B cell (primary cell): ENCODE measurements around the gene HOXD8. TPM values are rescaled to one million over a fixed set of nuclear protein-coding genes. Genes with fewer than 3 reads are reported as not detected.

Source experiments
- ATAC-seq: fragments of 200-7000 bp; cut with Tn5 transposase; one replicate; pipeline ENCODE4 v1.10.0; 2021; ENCODE audit warnings: low read depth, mild to moderate bottlenecking, moderate number of reproducible peaks, moderate library complexity
- CTCF ChIA-PET: fragments of 350-600 bp; sonication (Branson Sonifier 250); formaldehyde crosslinking; loops from one replicate; lab custom pipeline; 2021; ENCODE audit warnings: antibody characterized with exemption, inconsistent platforms; lab: Charles Lee
- POLR2A ChIA-PET: fragments of 350-600 bp; sonication (Branson Sonifier 250); formaldehyde crosslinking; loops from one replicate; lab custom pipeline; 2021; ENCODE audit warnings: antibody characterized with exemption; lab: Charles Lee
- DNase-seq: peaks from one replicate; pipeline ENCODE4 v3.0.0; 2013
- H2AFZ ChIP-seq: 2 replicates; pipeline ENCODE4 v1.6.1; 2012; ENCODE audit warnings: mild to moderate bottlenecking, low read depth, low read length; ENCODE audit not compliant: insufficient read depth, poor library complexity, severe bottlenecking
- H3K27ac ChIP-seq, 2 donors: 1 replicate in 1 of 2; 2 replicates in 1 of 2; pipeline ENCODE4 v1.5.1; 2012 to 2013; ENCODE audit warnings: low read length in 2 of 2, mild to moderate bottlenecking in 2 of 2, moderate library complexity in 1 of 2
- H3K27me3 ChIP-seq, 4 experiments: fragments of 200-600 bp in 1 of 4; sonication (generic) in 1 of 4; replicated peaks in 1 of 4; 1 replicate in 2 of 4; 2 replicates in 2 of 4; pipeline versions ENCODE4 v1.6.1 to v1.7.0; 2013 to 2016; ENCODE audit warnings: low read length in 3 of 4, mild to moderate bottlenecking in 2 of 4, mixed read lengths in 1 of 4, moderate library complexity in 1 of 4; ENCODE audit not compliant: insufficient read depth in 4 of 4, control insufficient read depth in 3 of 4; ENCODE audit errors: control extremely low read depth in 1 of 4
- H3K36me3 ChIP-seq, 2 experiments: replicated peaks in 1 of 2; 1 replicate in 1 of 2; 2 replicates in 1 of 2; pipeline versions ENCODE4 v1.6.1 to v1.7.1; 2013; ENCODE audit warnings: low read length in 1 of 2; ENCODE audit not compliant: insufficient read depth in 2 of 2, control insufficient read depth in 1 of 2; ENCODE audit errors: control extremely low read depth in 1 of 2, extremely low read depth in 1 of 2
- H3K4me1 ChIP-seq, 2 donors: fragments of 200-600 bp in 1 of 2; sonication (generic) in 1 of 2; 1 replicate in 1 of 2; 2 replicates in 1 of 2; pipeline versions ENCODE4 v1.5.1 to v1.6.1; 2013 to 2017; ENCODE audit warnings: low read length in 2 of 2; ENCODE audit not compliant: control insufficient read depth in 2 of 2, insufficient read depth in 2 of 2
- H3K4me2 ChIP-seq: replicated peaks from 2 replicates; pipeline ENCODE3; 2012; ENCODE audit warnings: mild to moderate bottlenecking, low read depth, low read length; ENCODE audit not compliant: poor library complexity, severe bottlenecking
- H3K4me3 ChIP-seq, 5 experiments: fragments of 200-600 bp in 1 of 5; sonication (generic) in 1 of 5; 1 replicate in 3 of 5; 2 replicates in 2 of 5; pipeline versions ENCODE4 v1.5.1 to v1.7.0; 2011 to 2016; ENCODE audit warnings: low read length in 4 of 5, mild to moderate bottlenecking in 4 of 5, low read depth in 2 of 5, control low read depth in 1 of 5, moderate library complexity in 1 of 5; ENCODE audit not compliant: insufficient read depth in 1 of 5; ENCODE audit errors: control extremely low read depth in 1 of 5, extremely low read depth in 1 of 5
- H3K79me2 ChIP-seq: fragments of 200-600 bp; sonication (generic); one replicate; pipeline ENCODE4 v1.6.0; 2016; ENCODE audit warnings: low read length; ENCODE audit not compliant: control insufficient read depth, insufficient read depth
- H3K9ac ChIP-seq: fragments of 200-600 bp; sonication (generic); 2 replicates; pipeline ENCODE4 v1.6.1; 2017; ENCODE audit warnings: mild to moderate bottlenecking, low read length, moderate library complexity
- H3K9me3 ChIP-seq, 3 donors: one replicate each; pipeline versions ENCODE4 v1.6.1 to v1.7.1; 2013; ENCODE audit warnings: low read length in 2 of 3; ENCODE audit not compliant: control insufficient read depth in 2 of 3, insufficient read depth in 1 of 3; ENCODE audit errors: control extremely low read depth in 1 of 3
- H4K20me1 ChIP-seq: 2 replicates; pipeline ENCODE4 v1.6.0; 2012; ENCODE audit warnings: mild to moderate bottlenecking, low read length; ENCODE audit not compliant: insufficient read depth, control insufficient read depth, poor library complexity, severe bottlenecking
- H3K27ac Mint-ChIP-seq: one replicate; pipeline ENCODE4 v1.8.0; 2021; ENCODE audit warnings: mixed read lengths
- H3K27me3 Mint-ChIP-seq: one replicate; pipeline ENCODE4 v1.8.0; 2021; ENCODE audit warnings: mixed read lengths
- H3K4me1 Mint-ChIP-seq: one replicate; pipeline ENCODE4 v1.8.0; 2021; ENCODE audit warnings: mixed read lengths
- H3K4me3 Mint-ChIP-seq: one replicate; pipeline ENCODE4 v1.8.0; 2021; ENCODE audit warnings: mixed read lengths
- H3K9me3 Mint-ChIP-seq: one replicate; pipeline ENCODE4 v1.8.0; 2022; ENCODE audit warnings: mixed read lengths; ENCODE audit not compliant: insufficient read depth
- CTCF ChIP-seq: fragments of 200-600 bp; IDR thresholded peaks from one replicate; pipeline ENCODE4 v1.8.0; 2022; ENCODE audit warnings: antibody characterized with exemption, mild to moderate bottlenecking
- EZH2 ChIP-seq: IDR thresholded peaks from 2 replicates; pipeline ENCODE4 v1.6.1; 2012; ENCODE audit warnings: borderline replicate concordance, low read depth, mild to moderate bottlenecking, moderate library complexity, low read length; ENCODE audit not compliant: insufficient read depth, poor library complexity, severe bottlenecking
- WGBS: methylation state at CpG from one replicate; pipeline ENCODE4 v1.1.5; 2013; ENCODE audit warnings: missing lambda C conversion rate; ENCODE audit not compliant: insufficient coverage; 5-methylcytosine and 5-hydroxymethylcytosine counted together
- intact Hi-C: fragments of 100-400 bp; cut with micrococcal nuclease; formaldehyde crosslinking; loops from one replicate; pipeline ENCODE4 v1.10.0; 2022
- polyA plus RNA-seq: library from polyadenylated mRNA; depleted of rRNA; stranded (reverse); fragments of >200 nt; gene quantifications from 2 replicates; pipeline ENCODE4 v1.2.3, GENCODE V29; 2012
- total RNA-seq, 2 donors: library from RNA; stranded (reverse); fragments of 120-200 nt in 1 of 2; gene quantifications; 1 replicate in 1 of 2; 2 replicates in 1 of 2; pipeline versions ENCODE4 v1.2.3 to v1.2.4, GENCODE V29; 2013 to 2022

The HOXD8 gene
- total and polyA plus RNA-seq, 2 donors (not counting 1 experiment from before 2014, with no cell fraction given): not detected

GRCh38 chr2:176164201-176164600 is 34.7 kb downstream of the HOXD8 start:
- Histone ChIP-seq H2AFZ (no peak overlapping the region), H3K79me2 (no peaks in the 10 kb centered on the region), H3K4me3 (no peak overlapping the region), H3K27ac (no peak overlapping the region), H3K9ac (no peak overlapping the region), H3K9me3 (peaks cover 0 to 60% (median 0%) of the 10 kb centered on the region in 3 donors), H3K4me2 (no peak overlapping the region), H3K27me3 (peaks cover 0 to 84% (median 59%) of the 10 kb centered on the region in 4 experiments), H3K36me3 (no peaks in the 10 kb centered on the region), H3K4me1 (peaks cover 9 to 15% of the 10 kb centered on the region in 2 donors), H4K20me1 (no peaks in the 10 kb centered on the region)
- no peak for TF ChIP-seq CTCF
- TF ChIP-seq EZH2: no peak
- no peak for DNase-seq
- ChIA-PET CTCF (no interaction called here), POLR2A (no interaction called here)
- no peak for ATAC-seq
- H3K4me3 Mint-ChIP-seq: no peak overlapping the region
- H3K9me3 Mint-ChIP-seq: no peaks in the 10 kb centered on the region
- no peak overlapping the region for H3K27ac Mint-ChIP-seq
- peaks cover 6% of the 10 kb centered on the region for H3K4me1 Mint-ChIP-seq
- intact Hi-C loops: no loop called here
- H3K27me3 Mint-ChIP-seq: peaks cover 70% of the 10 kb centered on the region
- WGBS: 30% methylated on average over 12 of the region's 13 CpGs

GRCh38 chr2:176164611-176165369 is 35.3 kb downstream of the HOXD8 start:
- Histone ChIP-seq H3K4me2 (no peak overlapping the region), H3K79me2 (no peaks in the 10 kb centered on the region), H3K4me1 (peaks cover 4 to 11% of the 10 kb centered on the region in 2 donors), H3K4me3 (no peak overlapping the region), H3K27me3 (peaks cover 0 to 84% (median 60%) of the 10 kb centered on the region in 4 experiments), H4K20me1 (no peaks in the 10 kb centered on the region), H3K36me3 (no peaks in the 10 kb centered on the region), H3K9me3 (peaks cover 0 to 58% (median 0%) of the 10 kb centered on the region in 3 donors), H3K27ac (no peak overlapping the region), H2AFZ (peak overlapping the region; percentile 25), H3K9ac (no peak overlapping the region)
- POLR2A ChIA-PET: no interaction called here
- H3K9me3 Mint-ChIP-seq: no peaks in the 10 kb centered on the region
- 9% methylated on average over 52 of the region's 52 CpGs for WGBS
- no peak for TF ChIP-seq CTCF
- no peak for TF ChIP-seq EZH2
- H3K4me3 Mint-ChIP-seq: no peak overlapping the region
- CTCF ChIA-PET: no interaction called here
- intact Hi-C loops: no loop called here
- H3K4me1 Mint-ChIP-seq: peaks cover 6% of the 10 kb centered on the region
- DNase-seq (no peak), ATAC-seq (no peak)
- peaks cover 76% of the 10 kb centered on the region for H3K27me3 Mint-ChIP-seq
- no peak overlapping the region for H3K27ac Mint-ChIP-seq
